Activated CD4-positive, alpha-beta T cell treated with anti-CD3 and anti-CD28 coated beads, Interleukin-2, Interleukin-6, amounts not matched to agents 100 ng/mL and 50 ng/mL, durations not matched to agents 16 hours and 8 hours (primary cell): Measurements from ENCODE around the gene MYH7B.
A peak's percentile ranks its signal among the peaks of the same experiment; 100 is the strongest.

Experiments used
- DNase-seq: peaks from one replicate; pipeline ENCODE4 v3.0.0-alpha.2; 2020

Gene MYH7B

DNA sequence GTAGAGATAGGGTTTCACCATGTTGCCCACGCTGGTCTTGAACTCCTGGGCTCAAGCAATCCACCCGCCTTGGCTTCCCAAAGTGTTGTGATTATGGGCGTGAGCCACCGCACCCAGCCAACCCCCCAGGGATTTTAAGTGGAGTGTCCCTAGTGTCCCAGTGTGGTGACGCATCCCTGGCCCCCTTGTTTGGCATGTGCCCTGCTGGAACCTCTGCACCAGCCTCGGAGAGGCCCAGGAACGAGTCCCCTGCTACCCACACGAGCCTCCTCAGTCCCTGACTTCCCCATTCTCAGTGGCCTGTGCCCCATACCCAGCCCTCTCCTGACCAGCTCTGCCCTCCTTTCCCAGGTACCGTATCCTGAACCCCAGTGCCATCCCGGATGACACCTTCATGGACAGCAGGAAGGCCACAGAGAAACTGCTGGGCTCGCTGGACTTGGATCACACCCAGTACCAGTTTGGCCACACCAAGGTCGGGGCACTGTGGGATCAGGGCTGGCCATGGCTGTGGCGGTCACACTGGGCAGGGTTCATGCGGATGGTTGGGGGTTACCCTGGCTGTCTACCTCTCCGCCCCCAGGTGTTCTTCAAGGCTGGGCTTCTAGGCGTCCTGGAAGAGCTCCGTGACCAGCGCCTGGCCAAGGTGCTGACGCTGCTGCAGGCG, 37.2 kb downstream of the MYH7B start:
- DNase-seq: no peak

- no peak for DNase-seq
Measured at GRCh38 chr20:34993941-34994508, 38.4 kb downstream of the MYH7B start.

- no peak for DNase-seq
Measured at GRCh38 chr20:34994509-34995131, 39.0 kb downstream of the MYH7B start.

DNA sequence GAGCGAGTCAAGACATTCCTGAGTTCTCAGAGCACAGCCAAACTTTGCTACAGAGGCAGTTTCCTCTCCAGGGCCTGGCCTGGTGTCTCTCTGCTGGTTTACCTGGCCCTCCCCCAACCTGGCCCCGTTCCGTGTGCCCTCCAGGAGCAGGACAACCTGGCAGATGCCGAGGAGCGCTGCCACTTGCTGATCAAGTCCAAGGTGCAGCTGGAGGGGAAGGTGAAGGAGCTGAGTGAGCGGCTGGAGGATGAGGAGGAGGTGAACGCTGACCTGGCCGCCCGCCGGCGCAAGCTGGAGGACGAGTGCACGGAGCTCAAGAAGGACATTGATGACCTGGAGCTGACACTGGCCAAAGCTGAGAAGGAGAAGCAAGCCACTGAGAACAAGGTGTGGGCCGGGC, 39.5 kb downstream of the MYH7B start:
- no peak for DNase-seq

DNA sequence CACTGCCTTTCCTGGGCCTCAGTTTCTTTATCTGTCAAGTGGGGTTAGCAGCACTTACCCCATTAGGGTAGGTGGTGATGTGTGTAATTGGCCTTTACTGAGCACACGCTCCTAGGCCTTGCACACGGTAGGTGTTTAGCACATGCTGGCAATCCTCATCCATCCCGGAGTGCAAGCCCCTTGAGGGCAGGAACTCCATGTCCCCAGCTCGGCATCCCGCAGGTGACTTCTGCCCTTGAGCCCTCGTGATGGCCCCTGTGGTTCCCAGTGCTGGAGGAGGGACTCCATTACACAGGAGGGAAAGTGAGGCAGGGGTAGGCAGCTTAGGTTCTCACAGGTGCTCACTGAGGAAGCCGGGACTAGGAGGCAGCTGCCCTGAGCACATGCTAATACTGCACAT, 40.0 kb downstream of the MYH7B start:
- DNase-seq: no peak

DNA sequence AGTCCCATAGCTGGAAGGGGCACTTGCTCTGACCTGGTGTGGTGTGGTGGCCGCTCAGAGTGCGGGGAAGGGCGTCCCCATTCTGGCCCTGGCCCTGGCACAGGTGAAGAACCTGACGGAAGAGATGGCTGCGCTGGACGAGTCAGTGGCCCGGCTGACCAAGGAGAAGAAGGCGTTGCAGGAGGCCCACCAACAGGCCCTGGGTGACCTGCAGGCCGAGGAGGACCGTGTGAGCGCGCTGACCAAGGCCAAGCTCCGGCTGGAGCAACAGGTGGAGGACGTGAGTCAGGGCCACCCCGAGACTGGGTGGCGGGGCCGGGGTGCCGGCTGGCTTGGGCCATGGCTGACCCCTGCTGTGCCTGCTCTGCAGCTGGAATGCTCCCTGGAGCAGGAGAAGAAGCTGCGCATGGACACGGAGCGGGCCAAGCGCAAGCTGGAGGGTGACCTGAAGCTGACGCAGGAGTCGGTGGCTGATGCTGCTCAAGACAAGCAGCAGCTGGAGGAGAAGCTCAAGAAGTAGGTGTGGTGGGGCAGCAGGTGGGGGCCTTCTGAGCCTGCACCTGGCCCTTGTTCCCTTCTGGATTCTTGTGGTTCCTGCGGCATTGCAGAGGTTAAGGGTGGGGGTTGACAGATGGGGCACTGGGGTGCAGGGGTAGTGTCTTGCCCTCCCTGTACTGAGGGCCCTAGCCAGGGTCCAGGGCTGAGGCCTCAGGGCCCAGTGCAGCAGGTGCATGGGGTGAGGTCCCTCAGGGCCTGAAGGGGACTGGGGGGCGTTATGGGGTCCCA, 40.8 kb downstream of the MYH7B start:
- DNase-seq: no peak

- peak; percentile 22 for DNase-seq
Measured at GRCh38 chr20:34997131-34997561, 41.5 kb downstream of the MYH7B start.

- DNase-seq: no peak
Measured at GRCh38 chr20:34997774-34998173, 42.1 kb downstream of the MYH7B start.

DNA sequence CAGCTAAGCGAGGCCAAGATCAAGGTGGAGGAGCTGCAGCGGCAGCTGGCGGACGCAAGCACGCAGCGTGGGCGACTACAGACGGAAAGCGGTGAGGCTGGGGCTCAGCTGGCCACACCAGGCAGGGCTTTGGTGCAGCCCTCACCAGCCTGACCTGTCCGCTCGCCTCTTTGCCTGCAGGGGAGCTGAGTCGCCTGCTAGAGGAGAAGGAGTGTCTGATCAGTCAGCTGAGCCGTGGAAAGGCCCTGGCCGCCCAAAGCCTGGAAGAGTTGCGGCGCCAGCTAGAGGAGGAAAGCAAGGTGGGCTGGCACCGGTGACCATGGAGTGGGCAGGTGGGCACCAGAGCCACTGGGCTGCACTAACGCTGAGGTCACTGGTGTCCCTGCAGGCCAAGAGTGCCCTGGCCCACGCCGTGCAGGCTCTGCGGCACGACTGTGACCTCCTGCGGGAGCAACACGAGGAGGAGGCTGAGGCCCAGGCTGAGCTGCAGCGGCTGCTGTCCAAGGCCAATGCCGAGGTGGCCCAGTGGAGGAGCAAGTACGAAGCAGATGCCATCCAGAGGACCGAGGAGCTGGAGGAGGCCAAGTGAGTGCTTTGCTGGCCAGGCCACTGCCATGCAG, 42.8 kb downstream of the MYH7B start:
- no peak for DNase-seq

DNA sequence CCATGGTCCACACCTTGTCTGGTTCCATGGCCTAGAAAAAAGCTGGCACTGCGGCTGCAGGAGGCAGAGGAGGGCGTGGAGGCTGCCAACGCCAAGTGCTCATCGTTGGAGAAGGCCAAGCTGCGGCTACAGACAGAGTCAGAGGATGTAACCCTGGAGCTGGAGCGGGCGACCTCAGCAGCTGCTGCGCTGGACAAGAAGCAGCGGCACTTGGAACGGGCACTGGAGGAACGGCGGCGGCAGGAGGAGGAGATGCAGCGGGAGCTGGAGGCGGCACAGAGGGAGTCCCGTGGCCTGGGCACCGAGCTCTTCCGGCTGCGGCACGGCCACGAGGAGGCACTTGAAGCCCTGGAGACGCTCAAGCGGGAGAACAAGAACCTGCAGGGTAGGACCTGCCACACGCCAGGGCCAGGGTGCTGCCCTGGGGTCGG, 43.4 kb downstream of the MYH7B start:
- no peak for DNase-seq

GRCh38 chr20:34999782-35000181, 44.1 kb downstream of the MYH7B start:
- DNase-seq: no peak

DNA sequence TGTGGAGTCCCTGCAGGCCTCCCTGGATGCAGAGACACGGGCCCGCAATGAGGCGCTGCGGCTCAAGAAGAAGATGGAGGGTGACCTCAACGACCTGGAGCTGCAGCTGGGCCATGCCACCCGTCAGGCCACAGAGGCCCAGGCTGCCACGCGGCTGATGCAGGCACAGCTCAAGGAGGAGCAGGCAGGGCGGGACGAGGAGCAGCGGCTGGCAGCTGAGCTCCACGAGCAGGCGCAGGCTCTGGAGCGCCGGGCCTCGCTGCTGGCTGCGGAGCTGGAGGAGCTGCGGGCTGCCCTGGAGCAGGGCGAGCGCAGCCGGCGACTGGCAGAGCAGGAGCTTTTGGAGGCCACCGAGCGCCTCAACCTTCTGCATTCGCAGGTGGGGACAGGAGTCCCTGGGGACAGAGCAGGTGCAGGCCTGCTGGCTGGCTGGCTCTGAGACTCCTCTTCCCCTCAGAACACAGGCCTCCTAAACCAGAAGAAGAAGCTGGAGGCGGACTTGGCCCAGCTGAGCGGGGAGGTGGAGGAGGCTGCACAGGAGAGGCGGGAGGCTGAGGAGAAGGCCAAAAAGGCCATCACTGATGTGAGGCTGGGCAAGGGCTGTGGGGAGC, 44.7 kb downstream of the MYH7B start:
- DNase-seq: no peak

DNA sequence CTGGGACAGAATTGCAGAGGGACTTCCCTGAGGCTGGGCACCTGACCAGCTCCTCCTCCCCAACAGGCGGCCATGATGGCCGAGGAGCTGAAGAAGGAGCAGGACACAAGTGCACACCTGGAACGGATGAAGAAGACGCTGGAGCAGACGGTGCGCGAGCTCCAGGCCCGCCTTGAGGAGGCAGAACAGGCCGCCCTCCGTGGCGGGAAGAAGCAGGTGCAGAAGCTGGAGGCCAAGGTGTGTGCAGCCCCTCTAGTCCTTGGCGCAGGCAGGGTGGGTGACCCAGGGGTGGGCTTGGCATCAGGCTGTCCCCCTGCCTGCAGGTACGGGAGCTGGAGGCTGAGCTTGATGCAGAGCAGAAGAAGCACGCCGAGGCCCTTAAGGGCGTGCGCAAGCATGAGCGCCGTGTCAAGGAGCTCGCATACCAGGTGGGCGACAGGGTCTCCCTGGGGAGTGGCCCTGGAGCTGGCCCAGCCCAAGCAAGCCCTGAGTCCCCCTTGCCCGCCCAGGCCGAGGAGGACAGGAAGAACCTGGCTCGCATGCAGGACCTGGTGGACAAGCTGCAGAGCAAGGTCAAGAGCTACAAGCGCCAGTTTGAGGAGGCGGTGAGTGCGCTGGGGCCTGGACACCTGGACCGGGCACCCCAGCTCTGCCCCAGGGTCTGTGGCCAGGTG, 45.4 kb downstream of the MYH7B start:
- DNase-seq: no peak

- no peak for DNase-seq
Measured at GRCh38 chr20:35001596-35002362, 46.1 kb downstream of the MYH7B start.

DNA sequence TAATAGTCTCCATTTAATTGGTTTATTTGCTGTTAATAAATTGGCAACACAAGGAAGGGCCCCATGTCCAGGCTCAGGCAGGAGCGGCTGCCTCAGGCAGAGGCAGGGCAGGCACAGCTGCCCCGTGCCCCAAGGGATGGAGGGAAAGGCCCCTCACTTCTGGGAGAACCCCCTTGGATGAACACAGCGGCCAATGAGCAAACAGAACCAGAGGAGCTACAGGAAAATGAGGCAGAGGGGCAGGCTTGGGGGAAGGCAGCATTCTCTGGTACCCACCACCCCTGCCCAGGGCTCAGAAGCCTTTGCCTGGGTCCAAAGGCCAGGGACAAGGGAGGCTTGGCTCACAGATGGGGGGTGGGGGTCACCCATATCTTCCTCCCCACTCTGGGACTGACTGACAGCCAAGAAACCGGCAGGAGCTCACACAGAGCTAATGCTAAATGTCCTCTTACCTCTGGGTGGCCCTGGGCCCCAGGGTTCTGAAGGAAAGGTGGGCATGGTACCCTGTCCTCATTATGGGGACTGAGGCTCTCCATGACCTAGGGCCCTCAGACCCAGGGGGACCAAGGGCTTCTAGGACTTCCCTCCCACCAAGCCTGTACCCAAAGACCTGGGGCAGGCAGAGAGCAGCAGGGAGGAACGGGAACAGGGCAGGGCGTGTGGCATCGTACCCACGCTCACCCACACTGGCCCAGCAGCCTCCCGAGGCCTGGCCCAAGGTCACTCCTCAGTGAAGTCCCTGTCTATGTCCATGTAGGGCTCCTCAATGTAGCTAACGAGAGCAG, 47.0 kb downstream of the MYH7B start:
- DNase-seq: no peak

DNA sequence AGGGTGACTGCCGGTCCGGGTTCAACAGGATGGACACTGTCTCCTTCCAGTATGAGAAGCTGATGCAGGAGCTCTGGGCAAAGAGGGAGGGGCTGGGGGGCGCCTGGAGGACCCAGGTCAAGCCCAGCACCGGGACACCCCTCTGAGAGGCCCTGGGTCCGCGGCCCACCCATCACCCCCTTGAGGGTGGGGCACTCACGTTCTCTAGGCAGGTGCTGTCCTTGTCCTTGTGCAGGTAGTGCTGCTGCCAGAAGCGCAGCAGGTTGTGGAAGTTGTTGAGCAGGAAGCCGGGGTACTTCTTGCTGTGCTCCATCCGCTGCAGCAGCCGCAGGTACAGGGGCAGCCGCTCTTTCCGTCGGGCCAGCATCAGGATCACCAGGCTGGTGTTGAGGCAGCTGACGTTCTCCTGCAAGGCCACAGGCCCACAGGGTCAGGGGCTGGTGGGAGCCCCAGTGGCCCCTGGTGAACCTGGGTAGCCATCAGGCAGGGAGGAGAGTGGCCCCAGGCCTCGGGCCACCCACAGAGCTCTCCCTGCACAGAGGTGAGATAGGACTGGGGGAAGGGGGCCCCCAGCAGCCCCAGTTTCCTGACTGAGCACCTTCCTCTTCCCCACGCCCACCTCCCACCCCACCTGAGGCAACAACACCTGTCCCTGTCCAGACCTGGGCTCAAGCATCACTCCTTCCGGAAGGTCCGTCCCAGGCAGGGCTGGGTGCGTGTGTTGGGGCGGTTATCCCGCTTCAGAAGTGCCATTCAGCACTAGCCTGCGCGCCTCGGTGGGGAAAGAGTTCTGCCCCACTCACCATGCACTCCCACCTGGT, 47.8 kb downstream of the MYH7B start:
- DNase-seq: no peak

DNA sequence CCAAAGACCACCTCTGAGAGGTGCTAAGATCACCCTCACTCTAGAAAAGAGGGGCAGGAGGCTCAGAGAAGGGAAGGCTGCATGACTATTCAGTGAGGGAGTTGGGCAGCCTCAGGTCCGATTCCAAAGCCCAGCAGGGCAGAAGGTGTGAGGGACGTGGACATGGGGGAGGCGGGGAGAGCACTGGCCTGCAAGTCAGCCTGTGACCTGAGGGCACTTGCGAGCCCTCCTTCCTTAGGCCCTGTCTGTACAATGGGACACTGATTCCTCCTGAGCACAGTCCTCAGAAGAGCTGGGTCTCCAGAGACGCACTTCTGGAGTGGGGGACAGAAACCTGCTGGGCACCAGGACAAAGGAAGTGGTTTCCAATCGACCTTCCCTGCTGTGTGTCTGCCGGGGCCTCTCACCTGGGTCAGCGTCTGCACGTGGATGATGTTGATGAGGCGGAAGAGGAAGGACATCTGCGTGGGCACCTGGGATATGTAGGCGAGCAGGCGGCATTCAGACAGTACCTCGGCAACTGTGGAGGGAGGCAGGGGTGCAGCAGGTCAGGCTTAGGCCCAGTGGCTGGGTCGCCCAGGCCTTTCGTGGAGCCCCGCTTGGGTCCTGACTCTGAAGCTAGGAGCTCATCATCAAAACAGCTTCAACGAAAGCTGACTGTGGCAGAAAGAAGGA, 48.5 kb downstream of the MYH7B start:
- DNase-seq: no peak

GRCh38 chr20:35004749-35005462, 49.2 kb downstream of the MYH7B start:
- no peak for DNase-seq
